D341Med (cell line): Measurements from ENCODE around the gene PARVG.
"Not testable (repeated sequence)": the region's sequence is repeated elsewhere in the genome, so short reads cannot be mapped to it uniquely, and the experiment has no call there.

Source experiments
- DNase-seq: peaks from one replicate; pipeline ENCODE4 v3.0.0; 2012; ENCODE audit warnings: low spot score

PARVG gene

GRCh38 chr22:44213489-44214043 lies 32.8 kb downstream of the PARVG start:
- DNase-seq, result no peak

- no peak for DNase-seq
Measured at GRCh38 chr22:44214187-44214586, 33.5 kb downstream of the PARVG start.

GRCh38 chr22:44214764-44215163 lies 34.0 kb downstream of the PARVG start:
- no peak for DNase-seq

- DNase-seq, result no peak
Measured at GRCh38 chr22:44215287-44215686, 34.6 kb downstream of the PARVG start.

- DNase-seq, result no peak
Measured at GRCh38 chr22:44217346-44217745, 36.6 kb downstream of the PARVG start.

- no peak for DNase-seq
Measured at GRCh38 chr22:44218071-44218470, 37.3 kb downstream of the PARVG start.

- DNase-seq, result no peak
Measured at GRCh38 chr22:44219101-44219870, 38.6 kb downstream of the PARVG start.

GRCh38 chr22:44220727-44221680 lies 40.3 kb downstream of the PARVG start:
- DNase-seq, result no peak

GRCh38 chr22:44221710-44222475 lies 41.2 kb downstream of the PARVG start:
- DNase-seq, result no peak

GRCh38 chr22:44224166-44224565 lies 43.4 kb downstream of the PARVG start:
- no peak for DNase-seq

GRCh38 chr22:44225091-44225689 lies 44.5 kb downstream of the PARVG start:
- DNase-seq, result no peak

- DNase-seq, result no peak
Measured at GRCh38 chr22:44225812-44226211, 45.1 kb downstream of the PARVG start.

- no peak for DNase-seq
Measured at GRCh38 chr22:44229331-44229730, 48.6 kb downstream of the PARVG start.

GRCh38 chr22:44229809-44230208 lies 49.1 kb downstream of the PARVG start:
- no peak for DNase-seq

- DNase-seq, result no peak
Measured at GRCh38 chr22:44231233-44231632, 50.5 kb downstream of the PARVG start.

- DNase-seq, result not testable (repeated sequence)
Measured at GRCh38 chr22:44234372-44234771, 53.6 kb downstream of the PARVG start.

- DNase-seq, result no peak
Measured at GRCh38 chr22:44237290-44237689, 56.6 kb downstream of the PARVG start.

- DNase-seq, result not testable (repeated sequence)
Measured at GRCh38 chr22:44241121-44241520, 60.4 kb downstream of the PARVG start.

GRCh38 chr22:44242946-44243724 lies 62.4 kb downstream of the PARVG start:
- no peak for DNase-seq

- no peak for DNase-seq
Measured at GRCh38 chr22:44243761-44244160, 63.0 kb downstream of the PARVG start.
